Immature natural killer cell (primary cell): ENCODE data around the gene EAF1. TPM values are rescaled to one million over a fixed set of nuclear protein-coding genes. Genes with fewer than 3 reads are reported as not detected.
"Not testable (repeated sequence)": the region's sequence is repeated elsewhere in the genome, so short reads cannot be mapped to it uniquely, and the experiment has no call there.

Source experiments
- DNase-seq, 3 donors: peaks; one replicate each; pipeline ENCODE4 v3.0.0; 2022; ENCODE audit warnings: mixed read lengths in 1 of 3
- H3K27ac Mint-ChIP-seq, 6 donors: one replicate each; pipeline ENCODE4 v1.8.0; 2020; ENCODE audit warnings: mixed read lengths in 6 of 6, mild to moderate bottlenecking in 5 of 6, inconsistent platforms in 4 of 6, moderate library complexity in 3 of 6
- H3K27me3 Mint-ChIP-seq, 3 donors: one replicate each; pipeline ENCODE4 v1.8.0; 2020 to 2021; ENCODE audit warnings: low read depth in 3 of 3, mild to moderate bottlenecking in 3 of 3, mixed read lengths in 3 of 3, moderate library complexity in 3 of 3, inconsistent platforms in 1 of 3
- H3K36me3 Mint-ChIP-seq, 3 donors: one replicate each; pipeline ENCODE4 v1.8.0; 2020; ENCODE audit warnings: mixed read lengths in 3 of 3, inconsistent platforms in 2 of 3, mild to moderate bottlenecking in 2 of 3
- H3K4me1 Mint-ChIP-seq, 2 donors: one replicate each; pipeline ENCODE4 v1.8.0; 2020; ENCODE audit warnings: inconsistent platforms in 2 of 2, mild to moderate bottlenecking in 2 of 2, mixed read lengths in 2 of 2, moderate library complexity in 1 of 2
- H3K4me3 Mint-ChIP-seq, 5 donors: one replicate each; pipeline ENCODE4 v1.8.0; 2020; ENCODE audit warnings: mild to moderate bottlenecking in 5 of 5, mixed read lengths in 5 of 5, inconsistent platforms in 3 of 5, moderate library complexity in 3 of 5
- H3K9me3 Mint-ChIP-seq, 6 donors: one replicate each; pipeline ENCODE4 v1.8.0; 2020; ENCODE audit warnings: mild to moderate bottlenecking in 6 of 6, mixed read lengths in 6 of 6, inconsistent platforms in 4 of 6, moderate library complexity in 3 of 6
- polyA plus RNA-seq, 3 donors: library from polyadenylated mRNA; unstranded; fragments of 300-500 nt; fragmentation: Illumina TruSeq; gene quantifications; one replicate each; pipeline ENCODE4 v1.2.3, GENCODE V29; 2021

EAF1 gene
- polyA plus RNA-seq, 3 donors from 2014 or later = 14.4 to 24.0 (median 14.6) TPM

DNA sequence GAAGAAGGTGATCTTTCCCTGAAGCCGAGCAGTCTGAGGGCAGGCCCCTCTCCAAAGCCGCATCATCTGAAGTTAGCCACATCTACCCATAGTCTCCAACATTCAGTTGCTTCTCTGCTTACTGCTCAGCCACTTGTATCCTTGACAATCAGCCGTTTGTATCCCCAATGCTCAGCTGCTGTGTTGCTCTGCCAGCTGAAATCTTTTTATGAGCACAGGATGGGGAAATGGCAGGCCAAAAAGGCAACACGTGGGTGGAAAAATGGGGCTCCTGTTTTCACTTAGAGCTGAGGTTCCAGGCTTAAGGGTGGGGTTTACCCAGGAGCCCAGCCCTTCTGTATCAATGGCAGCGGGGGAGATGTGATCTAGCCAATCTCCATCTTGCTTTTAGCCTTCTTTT lies 36.4 kb upstream of the EAF1 start:
- Mint-ChIP-seq H3K4me1 (no peaks in the 10 kb centered on the region), H3K27ac (no peak overlapping the region), H3K27me3 (peaks cover 0 to under 1% (median 0%) of the 10 kb centered on the region in 3 donors), H3K4me3 (no peak overlapping the region), H3K9me3 (no peaks in the 10 kb centered on the region), H3K36me3 (peaks cover 0 to 9% (median 8%) of the 10 kb centered on the region in 3 donors)
- no peak for DNase-seq

DNA sequence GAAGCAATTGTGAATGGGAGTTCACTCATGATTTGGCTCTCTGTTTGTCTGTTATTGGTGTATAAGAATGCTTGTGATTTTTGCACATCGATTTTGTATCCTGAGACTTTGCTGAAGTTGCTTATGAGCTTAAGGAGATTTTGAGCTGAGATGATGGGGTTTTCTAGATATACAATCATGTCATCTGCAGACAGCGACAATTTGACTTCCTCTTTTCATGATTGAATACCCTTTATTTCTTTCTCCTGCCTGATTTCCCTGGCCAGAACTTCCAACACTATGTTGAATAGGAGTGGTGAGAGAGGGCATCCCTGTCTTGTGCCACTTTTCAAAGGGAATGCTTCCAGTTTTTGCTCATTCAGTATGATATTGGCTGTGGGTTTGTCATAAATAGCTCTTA lies 34.1 kb upstream of the EAF1 start:
- not testable (repeated sequence) for H3K27ac Mint-ChIP-seq, H3K4me1 Mint-ChIP-seq, H3K27me3 Mint-ChIP-seq, DNase-seq, H3K9me3 Mint-ChIP-seq, H3K4me3 Mint-ChIP-seq
- peaks cover 0 to 16% (median 11%) of the 10 kb centered on the region in 3 donors for H3K36me3 Mint-ChIP-seq

DNA sequence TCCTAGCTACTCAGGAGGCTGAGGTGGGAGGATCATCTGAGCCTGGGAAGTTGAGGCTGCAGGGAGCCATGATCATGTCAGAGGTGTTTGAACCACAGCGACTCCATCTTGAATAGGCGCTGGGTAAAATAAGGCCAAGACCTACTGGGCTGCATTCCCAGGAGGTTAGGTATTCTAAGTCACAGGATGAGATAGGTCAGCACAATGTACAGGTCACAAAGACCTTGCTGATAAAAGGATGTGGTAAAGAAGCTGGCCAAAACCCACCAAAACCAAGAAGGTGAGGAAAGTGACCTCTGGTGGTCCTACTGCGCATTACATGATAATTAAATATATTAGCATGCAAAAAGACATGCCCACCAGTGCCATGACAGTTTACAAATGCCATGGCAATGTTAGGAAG lies 28.7 kb upstream of the EAF1 start:
- not testable (repeated sequence) for H3K27me3 Mint-ChIP-seq, H3K4me3 Mint-ChIP-seq, H3K27ac Mint-ChIP-seq, H3K9me3 Mint-ChIP-seq
- peaks cover 14 to 30% of the 10 kb centered on the region in 2 donors for H3K4me1 Mint-ChIP-seq
- H3K36me3 Mint-ChIP-seq = peaks cover 0 to 13% (median 11%) of the 10 kb centered on the region in 3 donors
- DNase-seq = peak in 1 of 3 donors; percentile 47

GRCh38 chr3:15399970-15400369 lies 27.4 kb upstream of the EAF1 start:
- Mint-ChIP-seq H3K4me3 (peak overlapping the region in 1 of 5 donors; percentile 5), H3K27ac (peak overlapping the region in 1 of 6 donors; percentile 12), H3K27me3 (peaks cover 0 to 4% (median 2%) of the 10 kb centered on the region in 3 donors), H3K4me1 (peaks cover 14 to 30% of the 10 kb centered on the region in 2 donors), H3K9me3 (no peaks in the 10 kb centered on the region), H3K36me3 (peaks cover 0 to 13% (median 11%) of the 10 kb centered on the region in 3 donors)
- no peak for DNase-seq

DNA sequence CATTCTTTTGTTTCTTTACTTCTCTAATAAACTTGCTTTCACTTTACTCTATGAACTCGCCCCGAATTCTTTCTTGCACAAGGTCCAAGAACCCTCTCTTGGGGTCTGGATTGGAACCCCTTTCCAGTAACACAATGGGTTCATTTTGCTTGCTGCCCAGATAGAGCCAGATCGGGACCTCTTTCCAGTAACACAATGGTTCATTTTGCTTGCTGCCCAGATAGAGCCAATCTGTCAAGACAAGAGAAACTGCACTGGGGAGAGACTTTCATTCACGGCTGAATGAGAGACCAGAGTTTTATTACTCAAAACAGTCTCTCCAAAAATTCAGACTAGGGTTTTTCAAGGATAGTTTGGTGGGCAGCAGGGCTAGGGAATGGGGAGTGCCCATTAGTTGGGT lies 25.5 kb upstream of the EAF1 start:
- Mint-ChIP-seq H3K4me1 (peaks cover 14 to 30% of the 10 kb centered on the region in 2 donors), H3K4me3 (no peak overlapping the region), H3K9me3 (no peaks in the 10 kb centered on the region), H3K27ac (no peak overlapping the region), H3K36me3 (peaks cover 0 to 6% (median 5%) of the 10 kb centered on the region in 3 donors), H3K27me3 (peaks cover 0 to 3% (median 0%) of the 10 kb centered on the region in 3 donors)
- DNase-seq = no peak

DNA sequence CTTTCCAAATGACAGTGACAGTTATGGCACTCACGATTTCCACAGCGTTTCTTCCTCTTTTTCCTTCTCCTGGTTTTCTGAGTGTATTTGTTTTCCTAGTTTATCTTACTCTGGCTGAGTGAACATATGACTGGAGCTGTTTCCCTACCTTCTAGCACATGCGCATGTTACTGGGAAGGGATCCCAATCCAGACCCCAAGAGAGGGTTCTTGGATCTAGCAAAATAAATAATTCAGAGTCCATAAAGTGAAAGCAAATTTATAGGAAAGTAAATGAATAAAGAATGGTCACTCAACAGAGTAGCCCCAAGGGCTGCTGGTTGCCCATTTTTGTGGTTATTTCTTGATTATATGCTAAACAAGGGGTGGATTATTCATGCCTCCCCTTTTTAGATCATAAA lies 23.9 kb upstream of the EAF1 start:
- Mint-ChIP-seq H3K4me1 (peaks cover 14 to 30% of the 10 kb centered on the region in 2 donors), H3K27me3 (no peaks in the 10 kb centered on the region), H3K36me3 (peaks cover 0 to 5% (median 0%) of the 10 kb centered on the region in 3 donors), H3K9me3 (no peaks in the 10 kb centered on the region), H3K27ac (no peak overlapping the region), H3K4me3 (no peak overlapping the region)
- DNase-seq = no peak

DNA sequence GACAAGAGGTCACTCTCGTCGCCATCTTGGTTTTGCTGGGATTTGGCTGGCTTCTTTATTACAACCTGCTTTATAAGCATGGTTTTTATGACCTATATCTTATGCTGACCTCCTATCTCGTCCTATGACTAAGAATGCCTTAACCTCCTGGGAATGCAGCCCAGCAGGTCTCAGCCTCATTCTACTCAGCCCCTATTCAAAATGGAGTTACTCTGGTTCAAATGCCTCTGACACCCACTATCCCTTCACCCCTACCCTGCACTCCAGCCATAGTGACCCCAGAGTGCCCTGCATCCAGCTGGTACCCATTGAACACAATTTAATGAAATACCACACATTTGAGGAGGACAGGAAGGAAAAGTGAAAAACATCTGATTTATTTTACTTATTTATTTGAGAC lies 23.4 kb upstream of the EAF1 start:
- Mint-ChIP-seq H3K4me1 (peaks cover 10 to 25% of the 10 kb centered on the region in 2 donors), H3K27me3 (no peaks in the 10 kb centered on the region), H3K4me3 (no peak overlapping the region), H3K27ac (no peak overlapping the region), H3K9me3 (no peaks in the 10 kb centered on the region), H3K36me3 (peaks cover 0 to 7% (median 0%) of the 10 kb centered on the region in 3 donors)
- DNase-seq = no peak

DNA sequence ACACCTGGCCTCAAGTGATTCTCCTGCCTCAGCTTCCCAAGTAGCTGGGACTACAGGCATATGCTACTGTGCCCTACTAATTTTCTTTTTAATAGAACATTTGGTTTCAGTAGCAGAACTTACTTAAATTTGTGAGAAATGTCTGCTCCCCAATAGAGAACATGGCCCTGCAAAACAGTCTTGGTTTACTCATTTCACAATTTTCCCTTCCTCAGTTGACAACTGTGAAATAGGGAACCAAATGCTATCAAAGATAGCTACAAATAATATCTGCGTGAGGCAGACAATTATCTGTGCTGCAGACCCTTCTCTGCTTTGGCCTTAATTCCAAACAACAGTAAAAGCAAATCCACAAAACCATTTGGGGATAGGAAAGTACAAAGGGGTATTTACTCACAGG lies 22.6 kb upstream of the EAF1 start:
- Mint-ChIP-seq H3K27ac (no peak overlapping the region), H3K36me3 (peaks cover 0 to 11% (median 0%) of the 10 kb centered on the region in 3 donors), H3K27me3 (peaks cover 0 to 2% (median 0%) of the 10 kb centered on the region in 3 donors), H3K9me3 (no peaks in the 10 kb centered on the region), H3K4me3 (no peak overlapping the region), H3K4me1 (peaks cover 8 to 17% of the 10 kb centered on the region in 2 donors)
- DNase-seq = no peak

- Mint-ChIP-seq H3K4me3 (no peak overlapping the region), H3K4me1 (peaks cover under 1 to 9% of the 10 kb centered on the region in 2 donors), H3K36me3 (peaks cover 0 to 15% (median 0%) of the 10 kb centered on the region in 3 donors), H3K9me3 (no peaks in the 10 kb centered on the region), H3K27ac (no peak overlapping the region), H3K27me3 (peaks cover 0 to 2% (median 0%) of the 10 kb centered on the region in 3 donors)
- peak; percentile 35 to 56 (median 47) for DNase-seq
These were observed 21.8 kb upstream of the EAF1 start for GRCh38 chr3:15405448-15406050.

DNA sequence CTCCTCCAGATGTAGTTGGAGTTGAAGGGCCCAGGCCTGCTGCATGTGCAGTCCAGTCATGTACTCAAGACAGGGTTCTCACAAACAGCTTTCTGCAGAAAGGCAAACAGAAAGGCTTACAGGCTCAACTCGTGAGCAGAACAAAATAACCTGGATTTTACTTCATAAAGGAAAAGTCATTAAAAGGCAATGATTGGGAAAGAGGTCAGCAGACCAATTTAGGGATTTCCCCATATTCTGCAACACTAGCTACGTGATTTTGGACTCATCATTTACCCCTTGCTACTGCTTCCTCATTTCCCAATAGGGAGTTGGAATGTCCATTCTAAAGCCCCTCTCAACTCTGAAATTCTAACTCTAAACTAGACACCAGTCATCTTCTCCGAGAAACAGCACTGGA lies 18.2 kb upstream of the EAF1 start:
- H3K27ac Mint-ChIP-seq = no peak overlapping the region
- H3K4me1 Mint-ChIP-seq = no peaks in the 10 kb centered on the region
- no peak overlapping the region for H3K4me3 Mint-ChIP-seq
- DNase-seq = no peak
- no peaks in the 10 kb centered on the region for H3K9me3 Mint-ChIP-seq
- peaks cover 0 to 2% (median 0%) of the 10 kb centered on the region in 3 donors for H3K27me3 Mint-ChIP-seq
- peaks cover 12 to 35% (median 13%) of the 10 kb centered on the region in 3 donors for H3K36me3 Mint-ChIP-seq

DNA sequence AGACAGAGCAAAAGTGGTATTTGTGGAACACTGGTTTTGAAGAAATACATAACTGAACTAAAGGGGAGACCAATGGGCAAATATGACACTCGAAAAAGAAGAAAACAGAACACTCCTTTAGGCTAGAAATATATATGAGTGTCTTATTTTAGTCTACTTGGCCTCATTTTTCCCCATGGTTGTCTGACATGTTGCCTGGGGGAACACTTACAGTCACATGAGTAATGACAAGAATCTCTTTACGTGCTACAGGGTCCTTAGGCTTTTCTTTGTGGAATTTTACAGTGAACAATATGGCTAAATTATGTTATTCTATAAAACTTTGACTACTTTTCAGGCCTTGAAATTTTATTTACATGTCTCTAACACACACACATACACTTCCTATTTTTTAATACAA lies 17.6 kb upstream of the EAF1 start:
- H3K27me3 Mint-ChIP-seq = peaks cover 0 to 2% (median 0%) of the 10 kb centered on the region in 3 donors
- H3K9me3 Mint-ChIP-seq = no peaks in the 10 kb centered on the region
- H3K36me3 Mint-ChIP-seq = peaks cover 12 to 37% (median 13%) of the 10 kb centered on the region in 3 donors
- no peaks in the 10 kb centered on the region for H3K4me1 Mint-ChIP-seq
- peak overlapping the region in 1 of 6 donors; percentile 38 for H3K27ac Mint-ChIP-seq
- H3K4me3 Mint-ChIP-seq = no peak overlapping the region
- no peak for DNase-seq

DNA sequence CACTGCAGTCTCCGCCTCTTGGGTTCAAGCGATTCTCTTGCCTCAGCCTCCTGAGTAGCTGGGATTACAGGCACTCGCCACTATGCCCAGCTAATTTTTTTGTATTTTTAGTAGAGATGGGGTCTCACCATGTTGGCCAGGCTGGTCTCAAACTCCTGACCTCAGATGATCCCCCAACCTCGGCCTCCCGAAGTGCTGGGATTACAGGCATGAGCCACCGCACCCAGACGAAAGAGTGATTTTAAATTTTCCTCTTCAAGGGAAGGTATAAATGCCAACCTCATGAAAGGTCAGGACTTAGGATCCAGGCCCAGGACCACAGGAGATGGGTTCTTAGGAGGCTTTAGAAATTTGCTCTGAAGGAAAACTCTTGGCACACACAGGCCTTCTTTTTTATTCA lies 16.4 kb upstream of the EAF1 start:
- H3K9me3 Mint-ChIP-seq, H3K27me3 Mint-ChIP-seq, H3K27ac Mint-ChIP-seq, H3K4me1 Mint-ChIP-seq, DNase-seq, H3K4me3 Mint-ChIP-seq: not testable (repeated sequence)
- H3K36me3 Mint-ChIP-seq = peaks cover 21 to 48% (median 25%) of the 10 kb centered on the region in 3 donors

GRCh38 chr3:15420871-15421270 lies 6.5 kb upstream of the EAF1 start:
- H3K36me3 Mint-ChIP-seq = peaks cover 4 to 30% (median 15%) of the 10 kb centered on the region in 3 donors
- peak overlapping the region in 1 of 6 donors; percentile 58 for H3K27ac Mint-ChIP-seq
- H3K27me3 Mint-ChIP-seq = peaks cover 0 to 2% (median 0%) of the 10 kb centered on the region in 3 donors

DNA sequence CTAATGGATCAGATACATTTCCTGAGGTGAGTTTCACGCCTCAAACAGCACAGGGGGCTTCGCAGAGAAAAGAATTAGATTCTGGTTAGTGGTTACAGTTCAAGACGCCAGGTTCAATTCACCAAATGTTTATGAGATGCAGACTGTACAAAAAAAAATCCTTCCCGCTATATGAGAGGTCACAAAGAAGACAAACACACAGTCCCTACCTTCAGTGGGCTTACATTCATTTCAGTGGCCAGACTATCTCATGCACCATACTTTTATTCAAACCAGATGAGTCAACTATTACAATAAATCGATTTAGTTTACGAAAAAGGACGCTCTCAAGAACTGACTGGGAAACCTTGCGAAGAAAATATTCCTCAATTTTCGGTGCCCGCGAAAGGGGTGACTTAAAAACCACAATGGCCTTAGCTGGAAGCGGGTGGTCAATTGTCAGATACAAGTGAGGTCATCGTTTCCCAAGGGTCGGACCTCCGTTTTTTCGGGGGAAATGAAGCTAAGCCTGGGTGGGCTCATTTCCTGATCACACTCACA lies 749 bp upstream of the EAF1 start:
- Mint-ChIP-seq H3K4me1 (peaks cover 59 to 72% of the 10 kb centered on the region in 2 donors), H3K9me3 (no peaks in the 10 kb centered on the region)
- DNase-seq = no peak

More at GRCh38 chr3:15420871-15421270, 6.5 kb upstream of the EAF1 start:
- H3K9me3 Mint-ChIP-seq = no peaks in the 10 kb centered on the region
- no peak overlapping the region for H3K4me3 Mint-ChIP-seq
- peaks cover 7 to 27% of the 10 kb centered on the region in 2 donors for H3K4me1 Mint-ChIP-seq
- DNase-seq = no peak

More for the DNA sequence above, 749 bp upstream of the EAF1 start:
- Mint-ChIP-seq H3K27me3 (peaks cover 2 to 12% (median 6%) of the 10 kb centered on the region in 3 donors), H3K4me3 (peak overlapping the region; percentile 96 to 99 (median 98)), H3K36me3 (peaks cover 0 to 13% (median 9%) of the 10 kb centered on the region in 3 donors), H3K27ac (peak overlapping the region; percentile 89 to 98 (median 96))
